H9 (cell line): ENCODE data around the gene TMEM63C. TPM values are rescaled to one million over a fixed set of nuclear protein-coding genes. Genes with fewer than 3 reads are reported as not detected.

Experiments used
- DNase-seq: peaks from one replicate; pipeline ENCODE4 v3.0.0-alpha.2; 2017
- H2AFZ ChIP-seq: one replicate; pipeline ENCODE4 v1.6.1; 2013; ENCODE audit warnings: mild to moderate bottlenecking, low read length, control low read depth, moderate library complexity
- H2AK5ac ChIP-seq: 2 replicates; pipeline ENCODE4 v1.6.1; 2013; ENCODE audit warnings: low read length, control low read depth, mixed read lengths; ENCODE audit not compliant: insufficient read length
- H2BK120ac ChIP-seq: one replicate; pipeline ENCODE4 v1.6.1; 2013; ENCODE audit warnings: low read depth, mild to moderate bottlenecking, low read length, control low read depth, inconsistent platforms; ENCODE audit not compliant: poor library complexity, severe bottlenecking
- H2BK12ac ChIP-seq: 2 replicates; pipeline ENCODE4 v1.6.1; 2013; ENCODE audit warnings: low read length, control low read depth, mixed read lengths, low read depth; ENCODE audit not compliant: insufficient read length
- H2BK15ac ChIP-seq: 2 replicates; pipeline ENCODE4 v1.6.1; 2013; ENCODE audit warnings: low read depth, low read length, control low read depth
- H2BK20ac ChIP-seq: one replicate; pipeline ENCODE4 v1.6.1; 2013; ENCODE audit warnings: low read depth, mild to moderate bottlenecking, low read length, control low read depth, inconsistent platforms; ENCODE audit not compliant: poor library complexity, severe bottlenecking
- H2BK5ac ChIP-seq: 2 replicates; pipeline ENCODE4 v1.6.1; 2013; ENCODE audit warnings: low read length, control low read depth, mixed read lengths; ENCODE audit not compliant: insufficient read length
- H3K14ac ChIP-seq: 2 replicates; pipeline ENCODE4 v1.6.1; 2013; ENCODE audit warnings: low read length, control low read depth; ENCODE audit not compliant: insufficient read depth
- H3K18ac ChIP-seq: 2 replicates; pipeline ENCODE4 v1.6.1; 2013; ENCODE audit warnings: low read depth, mild to moderate bottlenecking, mixed read lengths, low read length, control low read depth; ENCODE audit not compliant: insufficient read length
- H3K23ac ChIP-seq: 2 replicates; pipeline ENCODE4 v1.6.1; 2013; ENCODE audit warnings: low read length, control low read depth, mixed read lengths, low read depth; ENCODE audit not compliant: insufficient read length
- H3K23me2 ChIP-seq: 2 replicates; pipeline ENCODE4 v1.6.1; 2013; ENCODE audit warnings: low read depth, mild to moderate bottlenecking, mixed read lengths, low read length, control low read depth; ENCODE audit not compliant: insufficient read length, poor library complexity, severe bottlenecking
- H3K27ac ChIP-seq: 2 replicates; pipeline ENCODE4 v1.5.1; 2013; ENCODE audit warnings: low read length, control low read depth, mixed read lengths, low read depth; ENCODE audit not compliant: insufficient read length
- H3K27me3 ChIP-seq: 2 replicates; pipeline ENCODE4 v1.6.1; 2013; ENCODE audit warnings: low read length, control low read depth, inconsistent platforms; ENCODE audit not compliant: insufficient read depth
- H3K4ac ChIP-seq: 2 replicates; pipeline ENCODE4 v1.6.1; 2013; ENCODE audit warnings: low read depth, mild to moderate bottlenecking, control low read depth, inconsistent platforms, low read length, moderate library complexity
- H3K4me1 ChIP-seq: 2 replicates; pipeline ENCODE4 v1.6.1; 2013; ENCODE audit warnings: low read length, control low read depth, inconsistent platforms; ENCODE audit not compliant: insufficient read depth
- H3K4me2 ChIP-seq: 2 replicates; pipeline ENCODE4 v1.6.1; 2013; ENCODE audit warnings: low read length, control low read depth, mixed read lengths; ENCODE audit not compliant: insufficient read length, insufficient read depth
- H3K56ac ChIP-seq: 2 replicates; pipeline ENCODE4 v1.6.1; 2013; ENCODE audit warnings: low read depth, mild to moderate bottlenecking, mixed read lengths, low read length, control low read depth; ENCODE audit not compliant: insufficient read length
- H3K79me1 ChIP-seq: 2 replicates; pipeline ENCODE4 v1.6.1; 2013; ENCODE audit warnings: low read depth, mild to moderate bottlenecking, moderate library complexity, low read length, control low read depth, inconsistent platforms; ENCODE audit not compliant: insufficient read depth, poor library complexity, severe bottlenecking
- H3K79me2 ChIP-seq: 2 replicates; pipeline ENCODE4 v1.6.1; 2013; ENCODE audit warnings: low read length, control low read depth, inconsistent platforms; ENCODE audit not compliant: insufficient read depth
- H3K9ac ChIP-seq: 2 replicates; pipeline ENCODE4 v1.6.1; 2013; ENCODE audit warnings: low read length, control low read depth, mixed read lengths; ENCODE audit not compliant: insufficient read length; ENCODE audit errors: extremely low read depth
- H3K9me3 ChIP-seq: one replicate; pipeline ENCODE4 v1.6.1; 2013; ENCODE audit warnings: low read depth, low read length, inconsistent platforms; ENCODE audit not compliant: control insufficient read depth
- H3T11ph ChIP-seq: one replicate; pipeline ENCODE4 v1.6.1; 2013; ENCODE audit warnings: mild to moderate bottlenecking, low read length, control low read depth, inconsistent platforms
- H4K20me1 ChIP-seq: one replicate; pipeline ENCODE4 v1.6.1; 2013; ENCODE audit not compliant: control insufficient read depth, insufficient read length, insufficient read depth
- H4K5ac ChIP-seq: 2 replicates; pipeline ENCODE4 v1.6.1; 2013; ENCODE audit warnings: low read depth, mild to moderate bottlenecking, mixed read lengths, low read length, control low read depth; ENCODE audit not compliant: insufficient read length
- H4K8ac ChIP-seq: replicated peaks from 2 replicates; pipeline ENCODE4 v1.6.1; 2013; ENCODE audit warnings: low read length, control low read depth, mixed read lengths, low read depth; ENCODE audit not compliant: insufficient read length
- H4K91ac ChIP-seq: 2 replicates; pipeline ENCODE4 v1.6.1; 2013; ENCODE audit warnings: low read depth, mild to moderate bottlenecking, moderate library complexity, mixed read lengths, low read length, control low read depth; ENCODE audit not compliant: insufficient read length
- H3K27ac Mint-ChIP-seq, 3 experiments: 2 replicates in 2 of 3; 3 replicates in 1 of 3; pipeline ENCODE4 v1.8.0; 2020 to 2021; ENCODE audit warnings: mixed read lengths in 3 of 3, mild to moderate bottlenecking in 1 of 3, moderate library complexity in 1 of 3
- H3K27me3 Mint-ChIP-seq: 2 replicates; pipeline ENCODE4 v1.8.0; 2021; ENCODE audit warnings: low read depth, mild to moderate bottlenecking, moderate library complexity, mixed read lengths
- H3K36me3 Mint-ChIP-seq, 3 experiments: 2 replicates in 2 of 3; 3 replicates in 1 of 3; pipeline ENCODE4 v1.8.0; 2020 to 2021; ENCODE audit warnings: low read depth in 3 of 3, mixed read lengths in 3 of 3; ENCODE audit not compliant: insufficient read depth in 1 of 3
- H3K4me1 Mint-ChIP-seq, 2 experiments: 2 replicates each; pipeline ENCODE4 v1.8.0; 2020; ENCODE audit warnings: mixed read lengths in 2 of 2
- H3K4me3 Mint-ChIP-seq, 2 experiments: 2 replicates in 1 of 2; 3 replicates in 1 of 2; pipeline ENCODE4 v1.8.0; 2020 to 2021; ENCODE audit warnings: mild to moderate bottlenecking in 2 of 2, mixed read lengths in 2 of 2, moderate library complexity in 1 of 2
- H3K9me3 Mint-ChIP-seq, 2 experiments: 2 replicates in 1 of 2; 3 replicates in 1 of 2; pipeline ENCODE4 v1.8.0; 2020; ENCODE audit warnings: mild to moderate bottlenecking in 2 of 2, mixed read lengths in 2 of 2, moderate library complexity in 1 of 2
- WGBS: extraction: QIAGEN DNeasy Blood & Tissue Kit; methylation state at CpG from one replicate; pipeline ENCODE4 v1.1.7; 2013; ENCODE audit warnings: missing lambda C conversion rate, low lambda C conversion rate, mixed read lengths; ENCODE audit not compliant: insufficient read length; ENCODE audit errors: extremely low coverage; 5-methylcytosine and 5-hydroxymethylcytosine counted together
- total RNA-seq: library from RNA; stranded (reverse); gene quantifications from 2 replicates; pipeline ENCODE4 v1.2.1, GENCODE V29; 2021
- TF ChIP-seq, protein P1 (sequence below): fragments of 200-600 bp; sonication (generic); conservative IDR thresholded peaks from 3 replicates; pipeline ENCODE4 v1.8.0; 2021; ENCODE audit warnings: antibody characterized with exemption, mild to moderate bottlenecking

The TMEM63C gene
- total RNA-seq, 1 experiment from 2014 or later, result 2.2 TPM

DNA sequence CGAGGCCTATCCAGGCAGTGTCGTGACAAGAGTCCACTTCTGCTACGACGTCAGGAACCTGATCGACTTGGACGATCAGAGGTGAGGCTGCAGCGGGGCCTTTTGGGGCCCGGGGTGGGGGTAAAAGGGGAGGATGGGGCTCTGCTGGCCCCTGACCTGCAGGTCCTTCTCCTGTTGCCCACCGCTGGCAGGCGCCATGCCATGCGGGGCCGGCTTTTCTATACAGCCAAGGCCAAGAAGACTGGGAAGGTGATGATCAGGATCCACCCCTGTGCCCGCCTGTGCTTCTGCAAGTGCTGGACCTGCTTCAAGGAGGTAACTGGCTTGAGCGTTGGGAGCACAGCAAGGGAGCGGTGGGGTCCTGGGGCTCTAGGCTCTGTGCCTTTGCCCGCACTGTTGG, 57.8 kb downstream of the TMEM63C start:
- Histone ChIP-seq H3K23me2 (no peaks in the 10 kb centered on the region), H4K20me1 (no peaks in the 10 kb centered on the region), H2AK5ac (no peak overlapping the region), H3K27ac (no peak overlapping the region), H3K9ac (no peak overlapping the region), H3K27me3 (no peaks in the 10 kb centered on the region), H3K4ac (no peak overlapping the region), H3T11ph (no peak overlapping the region), H4K8ac (no peak overlapping the region), H2BK120ac (no peak overlapping the region), H2BK15ac (no peak overlapping the region), H3K79me1 (no peaks in the 10 kb centered on the region), H3K56ac (no peak overlapping the region), H3K4me1 (no peaks in the 10 kb centered on the region), H2BK12ac (no peak overlapping the region), H3K79me2 (no peaks in the 10 kb centered on the region), H3K9me3 (no peaks in the 10 kb centered on the region), H3K4me2 (no peak overlapping the region), H3K18ac (no peak overlapping the region), H2BK20ac (no peak overlapping the region), H2BK5ac (no peak overlapping the region), H3K23ac (no peak overlapping the region), H4K91ac (no peak overlapping the region), H3K14ac (no peak overlapping the region), H4K5ac (no peak overlapping the region), H2AFZ (no peak overlapping the region)
- H3K27ac Mint-ChIP-seq, result no peak overlapping the region
- no peaks in the 10 kb centered on the region for H3K9me3 Mint-ChIP-seq
- no peaks in the 10 kb centered on the region; a peak in 1 of 7 replicates for H3K36me3 Mint-ChIP-seq
- H3K27me3 Mint-ChIP-seq, result no peaks in the 10 kb centered on the region; the same call in none of the 2 replicates
- peaks cover 2 to 5% of the 10 kb centered on the region in 2 experiments; a peak in 2 of 4 replicates for H3K4me1 Mint-ChIP-seq
- DNase-seq, result no peak
- H3K4me3 Mint-ChIP-seq, result no peak overlapping the region
- WGBS, result no CpG with 5 or more reads among the region's 16 CpGs
- TF ChIP-seq, protein P1, sequence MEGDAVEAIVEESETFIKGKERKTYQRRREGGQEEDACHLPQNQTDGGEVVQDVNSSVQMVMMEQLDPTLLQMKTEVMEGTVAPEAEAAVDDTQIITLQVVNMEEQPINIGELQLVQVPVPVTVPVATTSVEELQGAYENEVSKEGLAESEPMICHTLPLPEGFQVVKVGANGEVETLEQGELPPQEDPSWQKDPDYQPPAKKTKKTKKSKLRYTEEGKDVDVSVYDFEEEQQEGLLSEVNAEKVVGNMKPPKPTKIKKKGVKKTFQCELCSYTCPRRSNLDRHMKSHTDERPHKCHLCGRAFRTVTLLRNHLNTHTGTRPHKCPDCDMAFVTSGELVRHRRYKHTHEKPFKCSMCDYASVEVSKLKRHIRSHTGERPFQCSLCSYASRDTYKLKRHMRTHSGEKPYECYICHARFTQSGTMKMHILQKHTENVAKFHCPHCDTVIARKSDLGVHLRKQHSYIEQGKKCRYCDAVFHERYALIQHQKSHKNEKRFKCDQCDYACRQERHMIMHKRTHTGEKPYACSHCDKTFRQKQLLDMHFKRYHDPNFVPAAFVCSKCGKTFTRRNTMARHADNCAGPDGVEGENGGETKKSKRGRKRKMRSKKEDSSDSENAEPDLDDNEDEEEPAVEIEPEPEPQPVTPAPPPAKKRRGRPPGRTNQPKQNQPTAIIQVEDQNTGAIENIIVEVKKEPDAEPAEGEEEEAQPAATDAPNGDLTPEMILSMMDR, result no peak
